NB4 (cell line): ENCODE results near the gene IMMP2L.

Source experiments
- CTCF ChIP-seq: IDR thresholded peaks from one replicate; pipeline ENCODE4 v1.5.1; 2012; ENCODE audit warnings: low read depth, low read length
- POLR2A ChIP-seq: IDR thresholded peaks from 2 replicates; pipeline ENCODE4 v1.6.1; 2011; ENCODE audit warnings: mild to moderate bottlenecking; ENCODE audit not compliant: insufficient read length; ENCODE audit errors: extremely low read depth

GRCh38 chr7:111190804-111191203 lies 371.5 kb downstream of the IMMP2L start:
- no peak for TF ChIP-seq CTCF
- TF ChIP-seq POLR2A = no peak
